HepG2 (cell line): ENCODE results near the gene RSAD1. TPM values are rescaled to one million over a fixed set of nuclear protein-coding genes. Genes with fewer than 3 reads are reported as not detected.

ENCODE experiments used
- EED ChIP-seq: sonication (generic); formaldehyde crosslinking; IDR thresholded peaks from 2 replicates; pipeline ENCODE4 v1.5.0; 2020; ENCODE audit warnings: mild to moderate bottlenecking, missing genetic modification reagents
- KDM5A ChIP-seq: fragments of 200-600 bp; sonication (generic); IDR thresholded peaks from 2 replicates; pipeline ENCODE4 v1.7.0; 2018; ENCODE audit warnings: antibody characterized with exemption, mild to moderate bottlenecking, low read length, borderline replicate concordance
- KMT2A ChIP-seq: sonication (generic); formaldehyde crosslinking; IDR thresholded peaks from 2 replicates; pipeline ENCODE4 v1.4.0; 2020; ENCODE audit warnings: missing genetic modification reagents
- MAF1 ChIP-seq: sonication (generic); formaldehyde crosslinking; IDR thresholded peaks from 2 replicates; pipeline ENCODE4 v1.5.0; 2020; ENCODE audit warnings: missing genetic modification reagents, borderline replicate concordance
- MED13 ChIP-seq: sonication (generic); formaldehyde crosslinking; IDR thresholded peaks from 2 replicates; pipeline ENCODE4 v1.5.0; 2020; ENCODE audit warnings: missing genetic modification reagents
- POLR2AphosphoS5 ChIP-seq: IDR thresholded peaks from 2 replicates; pipeline ENCODE4 v1.6.1; 2012; ENCODE audit warnings: low read depth, low read length
- SRSF1 ChIP-seq: fragments of 200-400 bp; formaldehyde crosslinking; optimal IDR thresholded peaks from 2 replicates; pipeline ENCODE3; 2017; ENCODE audit warnings: mild to moderate bottlenecking, low read depth, low read length, moderate library complexity
- ZIK1 ChIP-seq: sonication (generic); formaldehyde crosslinking; IDR thresholded peaks from 2 replicates; pipeline ENCODE4 v1.5.0; 2020; ENCODE audit warnings: mild to moderate bottlenecking, low read depth, missing genetic modification reagents, borderline replicate concordance
- ZMAT3 ChIP-seq: sonication (generic); formaldehyde crosslinking; conservative IDR thresholded peaks from 2 replicates; pipeline ENCODE4 v1.7.0; 2021; ENCODE audit warnings: missing genetic modification reagents
- ZNF121 ChIP-seq: sonication (generic); formaldehyde crosslinking; IDR thresholded peaks from 2 replicates; pipeline ENCODE4 v1.5.0; 2020; ENCODE audit warnings: mild to moderate bottlenecking, missing genetic modification reagents
- ZNF296 ChIP-seq: sonication (generic); formaldehyde crosslinking; conservative IDR thresholded peaks from 2 replicates; pipeline ENCODE4 v1.5.0; 2020; ENCODE audit warnings: mild to moderate bottlenecking, missing genetic modification reagents
- ZNF331 ChIP-seq: sonication (generic); formaldehyde crosslinking; IDR thresholded peaks from 2 replicates; pipeline ENCODE4 v1.4.0; 2020; ENCODE audit warnings: missing genetic modification reagents
- ZNF850 ChIP-seq: sonication (generic); formaldehyde crosslinking; conservative IDR thresholded peaks from 2 replicates; pipeline ENCODE4 v1.9.0; 2021; ENCODE audit warnings: mild to moderate bottlenecking, missing genetic modification reagents
- polyA plus RNA-seq, 8 experiments: library from polyadenylated mRNA; depleted of rRNA in 3 of 8; stranded (reverse) in 7 of 8; unstranded in 1 of 8; fragments of >200 nt; fragmentation: Illumina TruSeq in 4 of 8; extraction: Trizol in 4 of 8; gene quantifications; 2 replicates each; pipeline versions ENCODE4 v1.2.1 to v1.2.3, GENCODE V29; 2011 to 2016; ENCODE audit warnings: low read depth in 4 of 8, missing spikeins in 1 of 8, mixed read lengths in 1 of 8; ENCODE audit not compliant: insufficient read depth in 1 of 8
- total RNA-seq, 5 experiments: library from RNA; depleted of rRNA; stranded (reverse); fragments of >200 nt; fragmentation: Illumina TruSeq; extraction: Trizol; gene quantifications; 2 replicates each; pipeline ENCODE4 v1.2.3, GENCODE V29; 2016; ENCODE audit warnings: low read depth in 1 of 5
- TF ChIP-seq, protein P1 (sequence below): sonication (generic); formaldehyde crosslinking; IDR thresholded peaks from 2 replicates; pipeline ENCODE4 v1.4.0; 2020; ENCODE audit warnings: missing genetic modification reagents
- TF ChIP-seq, protein P2 (sequence below): sonication (generic); formaldehyde crosslinking; IDR thresholded peaks from 2 replicates; pipeline ENCODE4 v1.9.0; 2022; ENCODE audit warnings: missing genetic modification reagents, mild to moderate bottlenecking, borderline replicate concordance
- TF ChIP-seq, protein P3 (sequence below): sonication (generic); formaldehyde crosslinking; IDR thresholded peaks from 2 replicates; pipeline ENCODE4 v1.8.0; 2022; ENCODE audit warnings: mild to moderate bottlenecking, missing genetic modification reagents, moderate library complexity
- TF ChIP-seq, protein P4 (sequence below): sonication (generic); formaldehyde crosslinking; IDR thresholded peaks from 2 replicates; pipeline ENCODE4 v1.4.0; 2020; ENCODE audit warnings: missing genetic modification reagents
- TF ChIP-seq, protein P5 (sequence below): conservative IDR thresholded peaks from 2 replicates; pipeline ENCODE4 v1.6.1; 2018; ENCODE audit warnings: missing genetic modification reagents

The RSAD1 gene
- total and polyA plus RNA-seq, 2 of the 13 experiments (the other 11 are each of a cell fraction or from before 2014, with no cell fraction given): 22.7 to 27.7 TPM

DNA sequence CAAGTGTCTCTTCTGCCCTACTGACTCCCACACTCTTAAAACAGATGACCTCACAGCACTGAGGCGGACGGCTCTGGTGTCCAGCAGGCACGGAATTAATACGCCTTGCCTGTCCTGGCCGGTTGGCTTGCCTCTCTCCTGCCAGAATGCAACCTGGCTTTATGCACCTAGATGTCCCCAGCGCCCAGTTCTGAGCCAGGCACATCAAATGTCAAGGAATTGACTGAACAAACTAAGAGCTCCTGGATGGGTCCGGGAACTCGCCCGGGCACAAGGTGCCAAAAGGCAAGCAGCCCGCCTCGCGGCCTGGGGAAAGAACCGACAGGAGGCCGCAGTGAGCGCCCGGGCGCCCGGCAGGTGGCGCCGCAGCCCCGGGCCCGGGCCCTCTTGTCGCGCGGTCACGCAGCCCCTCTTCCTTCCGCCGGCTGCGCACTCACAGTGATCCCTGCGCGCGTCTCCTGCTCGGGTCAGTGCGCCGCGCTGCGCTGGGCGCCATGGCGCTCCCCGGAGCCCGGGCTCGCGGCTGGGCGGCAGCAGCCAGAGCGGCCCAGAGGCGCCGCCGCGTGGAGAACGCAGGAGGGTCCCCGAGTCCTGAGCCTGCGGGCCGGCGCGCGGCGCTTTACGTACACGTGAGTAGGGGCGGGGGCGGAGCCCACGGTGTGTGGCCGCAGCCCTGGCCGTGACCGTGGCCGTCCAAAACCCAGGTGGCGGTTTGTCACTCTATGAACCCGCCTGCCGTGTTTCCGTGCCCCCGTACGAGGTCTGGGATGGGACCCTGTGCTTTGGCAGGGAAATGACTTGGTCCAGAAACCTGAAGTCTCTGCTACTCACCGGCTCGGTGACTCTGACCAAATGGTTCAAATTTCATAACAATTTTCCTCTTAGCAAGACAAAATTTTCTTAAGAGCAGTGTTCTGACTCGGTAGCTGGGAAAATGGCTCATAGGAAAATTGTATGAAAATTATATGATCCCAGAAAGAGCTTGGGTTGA lies at the start of gene RSAD1 (continued):
- TF ChIP-seq, protein P1, sequence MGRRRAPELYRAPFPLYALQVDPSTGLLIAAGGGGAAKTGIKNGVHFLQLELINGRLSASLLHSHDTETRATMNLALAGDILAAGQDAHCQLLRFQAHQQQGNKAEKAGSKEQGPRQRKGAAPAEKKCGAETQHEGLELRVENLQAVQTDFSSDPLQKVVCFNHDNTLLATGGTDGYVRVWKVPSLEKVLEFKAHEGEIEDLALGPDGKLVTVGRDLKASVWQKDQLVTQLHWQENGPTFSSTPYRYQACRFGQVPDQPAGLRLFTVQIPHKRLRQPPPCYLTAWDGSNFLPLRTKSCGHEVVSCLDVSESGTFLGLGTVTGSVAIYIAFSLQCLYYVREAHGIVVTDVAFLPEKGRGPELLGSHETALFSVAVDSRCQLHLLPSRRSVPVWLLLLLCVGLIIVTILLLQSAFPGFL (CRISPR knock-in tag): no peak
- no peak; the same call in none of the 2 replicates for TF ChIP-seq ZNF121 (CRISPR knock-in tag)
- TF ChIP-seq, protein P2, sequence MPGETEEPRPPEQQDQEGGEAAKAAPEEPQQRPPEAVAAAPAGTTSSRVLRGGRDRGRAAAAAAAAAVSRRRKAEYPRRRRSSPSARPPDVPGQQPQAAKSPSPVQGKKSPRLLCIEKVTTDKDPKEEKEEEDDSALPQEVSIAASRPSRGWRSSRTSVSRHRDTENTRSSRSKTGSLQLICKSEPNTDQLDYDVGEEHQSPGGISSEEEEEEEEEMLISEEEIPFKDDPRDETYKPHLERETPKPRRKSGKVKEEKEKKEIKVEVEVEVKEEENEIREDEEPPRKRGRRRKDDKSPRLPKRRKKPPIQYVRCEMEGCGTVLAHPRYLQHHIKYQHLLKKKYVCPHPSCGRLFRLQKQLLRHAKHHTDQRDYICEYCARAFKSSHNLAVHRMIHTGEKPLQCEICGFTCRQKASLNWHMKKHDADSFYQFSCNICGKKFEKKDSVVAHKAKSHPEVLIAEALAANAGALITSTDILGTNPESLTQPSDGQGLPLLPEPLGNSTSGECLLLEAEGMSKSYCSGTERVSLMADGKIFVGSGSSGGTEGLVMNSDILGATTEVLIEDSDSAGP: peak; percentile 91
- TF ChIP-seq ZNF331 (CRISPR knock-in tag): no peak
- peak; percentile 88; the same call in 1 of the 2 replicates for TF ChIP-seq ZIK1 (CRISPR knock-in tag)
- TF ChIP-seq, protein P3, sequence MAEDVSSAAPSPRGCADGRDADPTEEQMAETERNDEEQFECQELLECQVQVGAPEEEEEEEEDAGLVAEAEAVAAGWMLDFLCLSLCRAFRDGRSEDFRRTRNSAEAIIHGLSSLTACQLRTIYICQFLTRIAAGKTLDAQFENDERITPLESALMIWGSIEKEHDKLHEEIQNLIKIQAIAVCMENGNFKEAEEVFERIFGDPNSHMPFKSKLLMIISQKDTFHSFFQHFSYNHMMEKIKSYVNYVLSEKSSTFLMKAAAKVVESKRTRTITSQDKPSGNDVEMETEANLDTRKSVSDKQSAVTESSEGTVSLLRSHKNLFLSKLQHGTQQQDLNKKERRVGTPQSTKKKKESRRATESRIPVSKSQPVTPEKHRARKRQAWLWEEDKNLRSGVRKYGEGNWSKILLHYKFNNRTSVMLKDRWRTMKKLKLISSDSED (CRISPR knock-in tag): no peak
- TF ChIP-seq, protein P4, sequence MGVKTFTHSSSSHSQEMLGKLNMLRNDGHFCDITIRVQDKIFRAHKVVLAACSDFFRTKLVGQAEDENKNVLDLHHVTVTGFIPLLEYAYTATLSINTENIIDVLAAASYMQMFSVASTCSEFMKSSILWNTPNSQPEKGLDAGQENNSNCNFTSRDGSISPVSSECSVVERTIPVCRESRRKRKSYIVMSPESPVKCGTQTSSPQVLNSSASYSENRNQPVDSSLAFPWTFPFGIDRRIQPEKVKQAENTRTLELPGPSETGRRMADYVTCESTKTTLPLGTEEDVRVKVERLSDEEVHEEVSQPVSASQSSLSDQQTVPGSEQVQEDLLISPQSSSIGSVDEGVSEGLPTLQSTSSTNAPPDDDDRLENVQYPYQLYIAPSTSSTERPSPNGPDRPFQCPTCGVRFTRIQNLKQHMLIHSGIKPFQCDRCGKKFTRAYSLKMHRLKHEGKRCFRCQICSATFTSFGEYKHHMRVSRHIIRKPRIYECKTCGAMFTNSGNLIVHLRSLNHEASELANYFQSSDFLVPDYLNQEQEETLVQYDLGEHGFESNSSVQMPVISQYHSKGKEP: no peak
- peak; percentile 44 for TF ChIP-seq SRSF1
- peak; percentile 71; the same call in 1 of the 2 replicates for TF ChIP-seq EED (CRISPR knock-in tag)
- peak; percentile 75 for TF ChIP-seq POLR2AphosphoS5
- peak; percentile 50; the same call in 1 of the 2 replicates for TF ChIP-seq ZMAT3 (CRISPR knock-in tag)
- no peak; the same call in 1 of the 2 replicates for TF ChIP-seq KDM5A
- peak; percentile 53; the same call in 1 of the 2 replicates for TF ChIP-seq MED13 (CRISPR knock-in tag)
- TF ChIP-seq KMT2A: peak; percentile 69; the same call in 1 of the 2 replicates
- no peak for TF ChIP-seq ZNF296 (CRISPR knock-in tag)
- peak; percentile 76; the same call in 1 of the 2 replicates for TF ChIP-seq ZNF850 (CRISPR knock-in tag)
- TF ChIP-seq, protein P5, sequence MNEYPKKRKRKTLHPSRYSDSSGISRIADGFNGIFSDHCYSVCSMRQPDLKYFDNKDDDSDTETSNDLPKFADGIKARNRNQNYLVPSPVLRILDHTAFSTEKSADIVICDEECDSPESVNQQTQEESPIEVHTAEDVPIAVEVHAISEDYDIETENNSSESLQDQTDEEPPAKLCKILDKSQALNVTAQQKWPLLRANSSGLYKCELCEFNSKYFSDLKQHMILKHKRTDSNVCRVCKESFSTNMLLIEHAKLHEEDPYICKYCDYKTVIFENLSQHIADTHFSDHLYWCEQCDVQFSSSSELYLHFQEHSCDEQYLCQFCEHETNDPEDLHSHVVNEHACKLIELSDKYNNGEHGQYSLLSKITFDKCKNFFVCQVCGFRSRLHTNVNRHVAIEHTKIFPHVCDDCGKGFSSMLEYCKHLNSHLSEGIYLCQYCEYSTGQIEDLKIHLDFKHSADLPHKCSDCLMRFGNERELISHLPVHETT: peak; percentile 84; the same call in 1 of the 2 replicates
- no peak for TF ChIP-seq MAF1
